GM12872 (cell line): ENCODE data around the gene ISL1.

Source experiments
- TF ChIP-seq, protein P1 (sequence below): IDR thresholded peaks from 3 replicates; pipeline ENCODE4 v1.5.1; 2011; ENCODE audit warnings: low read depth, mild to moderate bottlenecking, low read length, moderate library complexity; ENCODE audit not compliant: insufficient read depth

ISL1 gene

DNA sequence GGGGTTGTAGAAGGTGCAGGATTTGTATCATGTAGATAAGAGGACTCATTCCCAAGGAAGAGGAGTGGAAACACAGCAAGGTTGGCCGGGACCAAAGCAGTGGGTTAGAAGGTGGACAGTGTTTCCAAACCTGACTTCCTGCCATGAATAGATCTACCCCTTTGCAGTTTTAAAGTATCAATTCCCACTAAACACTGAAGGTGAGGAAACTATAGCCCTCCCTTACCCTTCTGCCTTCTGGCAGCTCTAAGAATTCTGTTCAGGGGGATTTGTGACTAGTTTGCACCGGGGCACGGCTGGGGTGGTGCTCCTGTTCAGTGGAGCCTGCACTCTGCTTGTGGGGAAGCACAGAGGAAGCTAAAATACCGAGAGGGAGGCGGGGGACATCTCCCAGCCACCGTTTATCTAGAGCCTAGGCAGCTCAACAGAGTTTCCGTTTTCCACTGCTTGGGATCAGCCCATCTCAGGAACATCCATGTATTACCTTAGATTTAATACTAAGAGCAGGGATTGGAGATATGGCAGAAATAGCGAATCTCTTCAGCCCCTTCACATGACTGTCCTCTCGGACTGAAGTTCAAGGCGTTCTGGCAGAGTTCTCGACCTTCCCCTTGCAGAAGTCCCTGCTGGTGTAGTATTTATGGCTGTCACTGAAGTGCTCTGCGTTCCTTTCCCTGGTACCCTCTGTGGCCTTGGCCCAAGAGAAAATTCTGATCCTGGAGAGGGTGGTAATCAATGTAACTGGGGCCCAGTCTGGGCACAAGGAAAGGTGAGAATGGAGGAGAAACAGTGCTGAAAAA, 5.4 kb downstream of the ISL1 start:
- TF ChIP-seq, protein P1, sequence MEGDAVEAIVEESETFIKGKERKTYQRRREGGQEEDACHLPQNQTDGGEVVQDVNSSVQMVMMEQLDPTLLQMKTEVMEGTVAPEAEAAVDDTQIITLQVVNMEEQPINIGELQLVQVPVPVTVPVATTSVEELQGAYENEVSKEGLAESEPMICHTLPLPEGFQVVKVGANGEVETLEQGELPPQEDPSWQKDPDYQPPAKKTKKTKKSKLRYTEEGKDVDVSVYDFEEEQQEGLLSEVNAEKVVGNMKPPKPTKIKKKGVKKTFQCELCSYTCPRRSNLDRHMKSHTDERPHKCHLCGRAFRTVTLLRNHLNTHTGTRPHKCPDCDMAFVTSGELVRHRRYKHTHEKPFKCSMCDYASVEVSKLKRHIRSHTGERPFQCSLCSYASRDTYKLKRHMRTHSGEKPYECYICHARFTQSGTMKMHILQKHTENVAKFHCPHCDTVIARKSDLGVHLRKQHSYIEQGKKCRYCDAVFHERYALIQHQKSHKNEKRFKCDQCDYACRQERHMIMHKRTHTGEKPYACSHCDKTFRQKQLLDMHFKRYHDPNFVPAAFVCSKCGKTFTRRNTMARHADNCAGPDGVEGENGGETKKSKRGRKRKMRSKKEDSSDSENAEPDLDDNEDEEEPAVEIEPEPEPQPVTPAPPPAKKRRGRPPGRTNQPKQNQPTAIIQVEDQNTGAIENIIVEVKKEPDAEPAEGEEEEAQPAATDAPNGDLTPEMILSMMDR = no peak

DNA sequence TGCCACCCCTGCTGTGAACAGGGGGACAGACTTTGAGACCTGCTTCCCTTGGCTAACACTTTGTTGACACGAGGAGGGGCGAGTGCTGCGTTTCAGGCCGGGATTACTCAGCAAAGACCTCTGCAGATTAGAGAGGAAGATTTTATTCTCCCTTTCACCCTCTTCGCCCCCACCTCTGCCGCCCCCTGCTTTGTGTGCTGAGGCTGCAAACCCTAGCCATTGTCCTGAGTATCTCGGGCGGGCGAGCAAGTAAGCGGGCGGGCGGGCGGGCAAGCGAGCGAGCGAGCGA, 6.0 kb downstream of the ISL1 start:
- TF ChIP-seq, protein P1 = no peak

DNA sequence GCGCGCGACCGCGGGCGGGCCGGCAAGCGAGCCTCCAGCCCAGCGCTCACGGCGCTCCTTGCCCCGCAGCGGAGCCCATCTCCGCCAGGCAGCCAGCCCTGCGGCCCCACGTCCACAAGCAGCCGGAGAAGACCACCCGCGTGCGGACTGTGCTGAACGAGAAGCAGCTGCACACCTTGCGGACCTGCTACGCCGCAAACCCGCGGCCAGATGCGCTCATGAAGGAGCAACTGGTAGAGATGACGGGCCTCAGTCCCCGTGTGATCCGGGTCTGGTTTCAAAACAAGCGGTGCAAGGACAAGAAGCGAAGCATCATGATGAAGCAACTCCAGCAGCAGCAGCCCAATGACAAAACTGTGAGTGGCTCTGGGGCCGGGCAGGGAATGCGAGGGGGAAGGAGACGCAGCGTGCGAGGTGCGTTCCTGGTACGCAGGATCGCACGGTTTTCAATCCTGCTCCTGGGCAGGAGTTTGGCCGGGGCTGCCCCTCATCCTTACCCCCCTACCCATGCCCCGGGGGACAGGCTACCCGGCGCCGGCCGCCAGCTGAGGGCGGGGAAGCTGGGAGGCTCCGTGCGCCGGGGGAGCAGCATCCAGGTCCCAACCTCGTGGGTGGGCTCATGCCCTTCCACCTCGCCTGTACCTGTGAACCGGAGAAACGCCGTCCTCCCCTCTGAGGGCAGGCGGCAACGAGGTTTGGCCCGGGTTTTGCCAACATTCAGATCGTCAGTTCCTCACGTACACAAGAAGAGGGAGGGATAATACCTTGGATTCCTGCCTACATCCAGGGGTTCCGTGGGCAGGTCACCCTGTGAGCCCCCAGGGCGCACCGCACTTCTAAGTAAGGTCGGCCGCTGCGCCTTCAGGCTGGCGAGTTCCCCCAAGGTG, 6.6 kb downstream of the ISL1 start:
- TF ChIP-seq, protein P1 = no peak

DNA sequence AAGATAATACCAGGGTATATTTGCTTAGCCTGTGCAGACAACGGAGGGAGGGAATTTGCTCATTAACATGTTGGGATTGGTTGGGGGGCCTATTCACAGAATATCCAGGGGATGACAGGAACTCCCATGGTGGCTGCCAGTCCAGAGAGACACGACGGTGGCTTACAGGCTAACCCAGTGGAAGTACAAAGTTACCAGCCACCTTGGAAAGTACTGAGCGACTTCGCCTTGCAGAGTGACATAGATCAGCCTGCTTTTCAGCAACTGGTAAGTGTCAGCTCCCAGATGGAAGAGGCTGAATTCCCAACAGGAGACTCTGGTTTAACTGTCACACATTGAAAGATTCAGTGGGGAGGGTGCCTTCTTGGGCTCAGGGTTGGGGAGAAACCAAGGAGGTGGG, 7.9 kb downstream of the ISL1 start:
- TF ChIP-seq, protein P1 = no peak

DNA sequence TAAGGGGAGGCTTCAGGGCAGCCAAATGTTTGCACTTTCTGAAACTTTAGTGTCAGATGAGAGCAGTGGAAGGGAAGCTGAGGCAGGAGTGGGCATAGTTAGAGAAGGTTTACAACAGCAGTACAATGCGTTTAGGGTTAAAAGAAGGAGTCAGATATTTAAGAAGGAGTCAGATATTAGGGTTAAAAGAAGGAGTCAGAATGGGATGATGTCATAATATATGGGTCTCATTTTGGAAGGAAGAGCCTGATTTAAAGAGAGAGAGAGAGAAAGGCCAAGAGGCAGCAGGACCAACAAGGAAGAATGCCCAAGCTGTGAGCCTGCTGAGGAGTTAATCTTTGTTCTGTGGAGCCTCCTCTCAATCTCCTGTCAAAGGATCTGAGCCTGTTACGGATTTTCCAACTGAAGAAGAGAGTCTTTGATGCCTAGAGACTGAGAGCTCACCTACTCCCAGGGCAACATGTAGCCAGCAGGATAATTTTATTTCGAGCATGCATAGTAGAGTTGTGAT, 9.5 kb downstream of the ISL1 start:
- TF ChIP-seq, protein P1 = no peak

DNA sequence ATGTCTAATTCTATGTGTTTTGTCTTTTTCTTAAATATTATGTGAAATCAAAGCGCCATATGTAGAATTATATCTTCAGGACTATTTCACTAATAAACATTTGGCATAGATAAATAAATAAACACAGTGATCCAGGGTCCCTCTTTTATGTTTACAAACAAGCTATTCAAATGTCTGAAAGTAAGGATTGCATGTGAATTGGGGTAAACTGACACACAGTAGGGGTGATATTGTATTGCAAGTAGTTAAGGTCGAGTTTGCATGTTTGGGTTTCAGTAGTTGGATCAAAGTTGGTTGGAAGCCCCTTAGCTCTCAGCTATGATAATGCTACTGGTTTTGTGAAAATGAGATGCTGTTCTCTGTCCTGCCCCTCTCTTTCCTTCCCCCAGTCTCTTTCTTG, 11.4 kb downstream of the ISL1 start:
- TF ChIP-seq, protein P1 = no peak

DNA sequence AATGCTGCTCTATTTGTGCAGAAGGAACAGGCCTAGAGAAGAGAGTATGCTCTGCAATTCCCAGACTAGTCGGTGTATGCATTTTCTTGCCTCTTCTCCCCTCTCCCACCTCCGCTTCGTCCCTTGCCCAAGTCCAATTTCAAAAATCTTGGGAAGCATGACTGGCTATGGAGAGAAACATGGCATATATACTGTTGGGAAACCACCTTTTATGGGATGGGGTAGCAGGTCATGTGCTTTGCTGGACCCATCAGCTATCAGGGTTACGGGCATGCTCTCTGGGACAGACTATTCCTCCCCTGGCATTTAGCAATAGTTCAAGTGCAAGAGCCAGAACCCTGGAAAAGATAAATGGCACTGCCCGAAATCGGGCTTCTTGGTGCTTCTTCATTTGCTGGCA, 12.0 kb downstream of the ISL1 start:
- TF ChIP-seq, protein P1 = no peak
